NCI-H1048 (cell line): ENCODE data around the gene RFT1.

Experiments
- DNase-seq: peaks from one replicate; lab custom pipeline; 2025; lab: John Stamatoyannopoulos, UW

Gene RFT1, protein sequence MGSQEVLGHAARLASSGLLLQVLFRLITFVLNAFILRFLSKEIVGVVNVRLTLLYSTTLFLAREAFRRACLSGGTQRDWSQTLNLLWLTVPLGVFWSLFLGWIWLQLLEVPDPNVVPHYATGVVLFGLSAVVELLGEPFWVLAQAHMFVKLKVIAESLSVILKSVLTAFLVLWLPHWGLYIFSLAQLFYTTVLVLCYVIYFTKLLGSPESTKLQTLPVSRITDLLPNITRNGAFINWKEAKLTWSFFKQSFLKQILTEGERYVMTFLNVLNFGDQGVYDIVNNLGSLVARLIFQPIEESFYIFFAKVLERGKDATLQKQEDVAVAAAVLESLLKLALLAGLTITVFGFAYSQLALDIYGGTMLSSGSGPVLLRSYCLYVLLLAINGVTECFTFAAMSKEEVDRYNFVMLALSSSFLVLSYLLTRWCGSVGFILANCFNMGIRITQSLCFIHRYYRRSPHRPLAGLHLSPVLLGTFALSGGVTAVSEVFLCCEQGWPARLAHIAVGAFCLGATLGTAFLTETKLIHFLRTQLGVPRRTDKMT

DNA sequence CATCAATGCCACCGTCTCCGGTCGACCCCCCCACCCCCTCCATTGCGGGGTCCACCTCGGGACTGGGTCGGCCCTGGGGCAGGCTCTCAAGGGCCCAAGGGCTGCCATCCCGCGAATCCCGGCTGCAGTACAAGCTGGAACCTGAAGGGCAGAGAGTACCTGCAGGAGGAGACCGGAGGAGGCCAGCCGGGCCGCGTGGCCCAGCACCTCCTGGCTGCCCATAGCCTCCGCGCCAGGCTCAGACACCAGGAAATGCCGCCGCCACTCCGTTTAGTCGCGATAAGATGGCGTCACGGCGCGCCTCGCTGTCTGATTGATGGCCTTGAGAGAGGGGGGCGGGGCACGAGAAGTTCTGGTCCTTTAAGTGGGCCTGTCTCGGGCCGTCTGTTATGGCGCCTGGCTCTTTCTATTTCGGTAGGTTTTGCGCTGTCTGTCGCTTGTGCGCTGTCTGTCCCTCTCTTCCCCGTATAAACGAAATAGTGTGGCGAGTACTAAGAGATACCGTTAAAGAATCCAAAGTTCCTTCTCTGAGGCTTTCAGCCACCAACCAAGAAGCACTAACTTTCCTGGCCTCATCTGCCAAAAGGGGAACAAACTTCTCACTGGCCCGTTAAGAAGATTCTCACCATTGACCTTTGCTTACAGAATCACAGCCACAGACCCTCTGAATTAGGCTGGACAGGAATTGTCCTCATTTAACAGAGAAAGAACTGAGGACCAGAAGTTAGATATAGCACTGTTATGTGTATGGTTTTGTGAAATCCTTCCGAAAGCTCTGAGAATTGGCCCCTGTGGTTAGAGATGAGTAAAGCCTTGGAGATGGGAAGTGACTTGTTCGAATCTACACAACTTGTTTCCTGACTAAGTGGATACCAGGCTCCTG is at the start of gene RFT1:
Gene RFT1 (minus strand): TSS at position 257 of the 883 bp plus-strand sequence. CDS start 35 bp downstream, at position 222.
- DNase-seq, result peak; percentile 91

DNA sequence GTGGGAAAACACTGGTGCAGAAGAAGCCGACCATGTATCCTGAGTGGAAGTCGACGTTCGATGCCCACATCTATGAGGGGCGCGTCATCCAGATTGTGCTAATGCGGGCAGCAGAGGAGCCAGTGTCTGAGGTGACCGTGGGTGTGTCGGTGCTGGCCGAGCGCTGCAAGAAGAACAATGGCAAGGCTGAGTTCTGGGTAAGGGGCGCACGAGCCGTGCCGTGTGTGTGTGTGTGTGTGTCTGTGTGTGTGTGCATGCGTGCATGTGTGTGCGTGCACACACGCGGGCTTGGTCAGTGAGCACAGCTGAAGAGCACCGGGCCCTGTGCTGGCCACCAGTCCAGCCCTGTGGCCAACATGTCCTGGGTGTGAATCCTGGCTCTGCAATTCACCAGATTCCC is 49.3 kb upstream of the RFT1 start:
- DNase-seq, result no peak

DNA sequence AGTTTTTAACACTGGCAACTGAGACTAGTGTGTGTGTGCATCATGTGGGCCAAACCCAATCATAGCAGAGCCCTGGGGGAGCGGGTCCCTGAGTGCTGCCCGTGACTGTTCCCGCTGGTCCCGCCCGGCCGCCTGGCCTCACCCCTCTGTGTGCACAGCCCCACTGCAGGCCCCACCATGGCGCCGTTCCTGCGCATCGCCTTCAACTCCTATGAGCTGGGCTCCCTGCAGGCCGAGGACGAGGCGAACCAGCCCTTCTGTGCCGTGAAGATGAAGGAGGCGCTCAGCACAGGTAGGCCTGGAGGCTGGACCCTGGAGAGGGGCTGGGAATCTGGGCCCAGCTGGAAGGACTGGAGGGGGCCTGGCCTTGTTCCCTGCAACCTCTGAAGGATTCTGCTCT is 48.0 kb upstream of the RFT1 start:
- no peak for DNase-seq

DNA sequence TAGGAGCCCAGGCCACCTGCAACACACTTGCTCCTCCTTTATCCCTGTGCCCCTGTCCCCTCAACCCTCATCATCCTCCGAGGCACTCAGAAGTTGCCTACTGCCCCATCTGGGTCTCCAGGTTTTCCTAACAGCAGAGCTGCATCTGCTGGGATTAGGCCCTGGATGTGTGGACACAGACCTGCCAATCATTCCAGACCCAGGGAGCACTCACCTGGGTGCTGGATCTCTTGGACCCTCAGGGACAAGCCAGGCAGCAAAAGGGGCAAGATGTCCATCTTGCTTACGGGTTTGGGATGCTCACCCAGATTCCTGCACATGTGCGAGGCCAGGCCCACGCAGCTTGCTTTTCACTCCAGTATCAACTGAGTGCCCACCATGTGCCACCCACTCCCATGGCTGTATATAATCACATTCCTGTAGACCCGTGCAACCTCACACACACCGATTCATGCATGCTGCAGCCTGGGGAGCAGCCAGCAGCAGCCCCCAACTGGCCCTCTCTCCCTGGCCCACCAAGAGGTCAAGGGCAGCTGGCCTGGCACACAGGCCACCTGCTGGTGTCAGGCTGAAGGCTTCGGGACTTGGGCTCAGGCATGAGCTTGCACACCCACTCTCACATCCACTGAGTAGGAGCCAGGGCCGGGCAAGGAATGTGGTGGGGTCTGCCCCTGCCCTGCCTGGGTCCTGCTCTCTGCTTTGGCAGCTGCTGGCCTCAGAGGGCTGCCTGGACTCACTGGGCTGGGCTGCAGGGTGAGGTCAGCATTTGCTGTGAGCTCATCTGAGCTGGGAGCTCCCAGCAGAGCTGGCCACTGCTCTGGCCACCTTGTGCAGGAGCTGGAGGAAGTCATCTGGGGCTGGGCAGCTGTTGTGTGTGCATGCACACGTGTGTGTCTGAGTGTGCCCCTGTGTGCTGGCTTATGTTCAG is 45.6 kb upstream of the RFT1 start:
- no peak for DNase-seq

DNA sequence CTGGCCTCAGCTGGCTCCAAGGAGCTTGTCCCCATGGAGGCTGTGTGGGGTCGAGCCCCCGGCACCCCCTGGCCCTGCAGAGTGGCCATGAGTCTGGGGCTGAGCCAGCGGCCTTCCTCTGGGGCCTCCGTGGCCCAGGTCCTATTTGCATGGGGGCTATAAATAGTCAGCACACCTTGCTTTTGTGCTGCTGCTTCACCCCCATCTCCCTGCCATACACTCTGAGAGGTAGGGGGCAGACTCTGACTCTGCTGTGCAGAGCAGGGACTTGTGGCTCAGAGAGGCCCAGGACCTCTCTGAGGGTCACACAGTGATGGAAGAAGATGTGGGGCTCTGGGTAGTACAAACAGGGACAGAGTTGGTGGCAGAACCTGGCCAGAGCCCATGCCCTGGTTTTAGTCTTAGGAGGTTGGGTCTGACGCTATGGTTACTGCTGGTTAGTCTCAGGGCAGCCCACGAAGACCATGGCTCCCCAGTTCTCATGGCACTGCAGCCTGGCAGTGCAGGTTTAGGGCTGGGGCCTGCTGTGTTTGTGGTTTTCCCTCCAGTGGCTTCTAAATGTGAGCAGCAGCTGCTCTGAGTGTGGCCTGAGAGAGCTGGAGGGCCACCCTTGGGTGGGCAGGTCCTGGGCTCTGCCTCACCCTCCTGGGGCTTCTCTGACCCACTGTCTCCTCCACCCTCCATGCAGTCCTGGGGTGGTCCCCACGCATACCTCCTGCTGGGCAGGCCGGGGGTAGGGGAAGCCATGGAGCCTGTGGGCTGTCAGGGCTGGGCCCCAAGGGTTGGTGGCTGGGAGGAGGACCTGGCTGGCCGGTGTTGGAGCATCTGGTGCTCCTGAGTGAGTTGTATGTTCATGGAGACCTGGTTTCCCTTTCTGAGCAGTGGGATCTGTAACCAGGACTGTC is 44.4 kb upstream of the RFT1 start:
- DNase-seq, result no peak

DNA sequence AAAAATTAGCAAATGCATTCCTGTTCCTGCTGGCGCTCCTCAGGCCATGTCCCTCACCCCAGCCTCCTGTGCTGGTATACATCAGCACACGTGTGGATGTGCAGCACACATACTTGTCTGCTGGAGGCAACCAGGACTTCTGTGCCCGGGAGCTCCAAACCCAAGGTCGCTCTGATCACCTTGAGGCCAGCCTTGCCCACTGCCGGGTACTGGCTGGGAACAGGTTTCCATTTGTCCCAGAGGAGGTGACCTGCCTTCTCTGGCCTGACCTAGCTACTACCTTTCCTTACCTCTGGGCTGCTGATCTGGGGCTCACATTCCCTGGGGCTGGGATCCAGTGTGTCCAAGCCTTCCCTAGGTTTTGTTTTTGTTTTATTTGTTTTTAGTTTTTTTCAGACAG is 42.9 kb upstream of the RFT1 start:
- DNase-seq, result no peak

DNA sequence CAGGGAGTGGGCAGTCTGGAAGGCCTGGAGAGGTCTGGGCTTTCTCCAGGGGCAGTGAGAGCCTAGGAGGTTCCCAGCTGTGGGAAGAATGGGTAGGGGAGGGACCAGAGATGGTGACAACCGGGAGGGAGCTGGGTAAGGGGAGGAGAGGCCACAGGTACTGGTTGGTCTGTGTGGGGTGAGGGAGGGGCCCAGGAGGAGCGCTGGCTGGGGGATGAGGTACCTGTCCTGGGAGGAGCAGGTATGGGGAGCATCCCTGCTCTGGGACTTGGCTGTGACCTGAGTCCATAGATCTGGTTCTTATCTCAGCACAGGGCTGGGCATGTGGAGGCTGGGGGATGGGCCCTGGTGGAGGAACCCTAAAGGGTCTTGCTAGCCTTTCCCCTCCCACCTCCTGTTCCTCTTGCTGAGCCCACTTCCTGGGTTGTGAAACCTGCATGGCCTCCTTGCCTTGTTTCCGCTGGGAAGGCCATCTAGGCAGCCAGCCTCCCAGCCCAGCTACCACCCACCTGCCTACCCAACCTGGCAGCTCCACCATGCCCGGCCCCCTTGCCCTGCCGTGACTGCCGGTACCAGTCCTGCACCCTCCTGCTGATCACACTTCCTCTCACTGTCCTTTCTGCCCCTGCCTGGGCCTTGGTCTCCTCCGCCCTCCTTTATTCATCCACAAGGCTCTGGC is 41.7 kb upstream of the RFT1 start:
- no peak for DNase-seq

DNA sequence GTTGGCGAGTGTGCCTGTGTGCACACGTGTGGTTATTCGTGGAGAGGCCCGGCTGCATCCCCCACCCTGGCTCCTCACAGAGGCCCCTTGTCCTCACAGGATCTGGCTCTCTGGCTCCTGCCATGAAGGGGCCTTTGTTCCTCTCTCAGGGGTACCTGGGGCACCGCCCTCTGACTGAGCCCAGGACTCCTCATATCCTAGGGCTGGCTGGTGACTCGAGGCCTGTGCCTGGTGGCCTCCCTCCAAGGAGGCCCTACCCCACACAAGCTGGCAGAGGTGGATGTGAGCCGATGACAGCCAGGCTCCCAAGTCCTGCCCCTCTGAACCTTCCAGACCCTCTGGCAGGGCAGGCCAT is 40.8 kb upstream of the RFT1 start:
- DNase-seq, result no peak

DNA sequence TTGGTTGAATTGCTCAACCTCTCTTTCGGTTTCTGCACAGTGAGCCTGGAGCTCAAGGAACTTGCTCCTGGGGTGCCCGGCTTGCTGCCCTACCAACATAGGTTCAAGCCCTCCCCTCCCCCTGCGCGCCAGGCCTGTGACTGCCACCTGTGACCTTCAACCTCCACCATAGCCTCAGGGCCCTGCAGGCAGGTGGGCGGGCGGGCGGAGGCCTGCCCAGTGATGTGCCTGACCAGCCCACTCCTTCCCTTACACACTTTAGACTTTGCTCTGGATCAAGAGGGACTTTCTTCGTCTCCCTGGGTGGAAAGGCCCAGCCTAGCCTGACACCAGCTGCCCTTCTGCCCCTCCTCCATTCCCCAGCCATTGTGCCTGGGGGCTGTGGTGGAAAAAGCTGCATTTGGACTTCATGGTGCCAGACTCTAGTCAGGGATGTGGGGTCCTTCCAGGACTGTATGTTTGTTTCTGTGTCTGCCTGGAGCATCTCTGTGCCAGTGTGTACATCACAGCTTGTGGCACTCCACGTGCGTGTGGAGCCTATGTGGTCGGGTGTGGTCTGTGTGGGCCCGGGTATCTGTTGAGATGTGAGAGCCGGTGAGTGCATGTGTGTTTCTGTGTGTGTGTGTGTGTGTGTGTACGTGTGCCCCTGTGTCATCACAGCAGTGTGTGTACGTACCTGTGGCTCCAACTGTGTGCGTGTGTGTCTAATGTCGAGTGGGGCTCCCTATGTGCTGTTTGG is 40.3 kb upstream of the RFT1 start:
- no peak for DNase-seq

DNA sequence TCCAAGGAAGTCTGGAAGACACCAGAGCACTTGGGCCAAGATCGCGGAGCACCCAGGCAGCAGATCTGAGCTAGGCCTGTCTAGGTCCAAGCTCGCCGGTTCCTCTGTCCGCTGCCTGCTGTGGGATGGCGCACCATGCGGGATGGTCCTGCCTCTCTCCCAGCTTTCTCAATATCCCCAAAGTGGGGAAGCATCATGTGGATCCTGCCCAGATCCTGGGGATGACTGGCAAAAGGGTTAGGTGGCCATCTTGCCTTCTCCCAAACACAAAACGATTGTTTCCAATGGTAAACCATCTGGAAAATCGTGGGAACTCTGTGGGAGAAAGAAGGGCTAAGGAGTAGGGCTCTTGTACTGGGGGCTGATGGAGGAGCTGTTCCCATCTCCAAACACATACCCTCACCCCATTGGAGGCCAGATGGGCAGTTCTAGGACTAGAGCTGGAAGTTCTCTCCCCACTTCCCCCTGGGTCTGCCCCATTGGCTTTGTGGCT is 39.6 kb upstream of the RFT1 start:
- DNase-seq, result no peak

DNA sequence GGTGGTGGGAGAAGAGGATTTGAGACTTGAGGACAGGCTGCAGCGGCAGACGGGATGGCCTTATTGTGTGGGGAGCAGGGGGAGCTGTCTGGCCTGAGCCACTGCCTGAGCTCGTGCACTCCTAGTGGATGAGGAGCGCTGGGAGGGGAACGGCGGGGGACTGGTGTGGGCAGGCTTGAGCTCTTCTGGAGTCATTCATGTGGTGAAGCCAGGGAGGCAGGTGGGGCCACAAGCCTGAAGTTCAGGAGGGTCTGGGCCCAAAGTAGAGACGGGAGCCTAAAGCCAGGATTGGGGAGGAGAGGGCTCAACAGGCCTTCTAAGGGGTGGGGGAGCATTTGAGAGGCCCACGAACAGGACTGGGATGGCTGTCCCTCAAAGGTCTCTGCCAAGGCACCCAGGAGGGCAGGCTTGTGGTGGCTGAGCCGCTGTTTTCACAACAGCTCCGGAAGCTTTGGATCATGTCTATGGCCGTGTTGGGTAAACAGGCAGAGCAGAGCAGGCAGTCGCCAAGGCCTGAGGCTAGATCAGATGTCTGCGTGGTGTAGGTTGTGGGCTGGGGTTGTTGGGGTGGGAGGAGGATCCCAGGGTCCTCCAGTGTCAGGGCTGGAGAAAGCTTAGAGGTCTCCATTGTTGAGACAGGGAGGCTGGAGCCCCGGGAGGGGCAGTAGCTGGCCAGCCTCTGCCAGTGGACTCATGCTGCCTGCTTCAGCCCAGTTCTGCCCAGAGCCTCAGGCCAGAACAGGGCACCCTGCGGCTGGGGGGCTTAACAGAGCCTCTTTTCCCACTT is 39.0 kb upstream of the RFT1 start:
- no peak for DNase-seq

DNA sequence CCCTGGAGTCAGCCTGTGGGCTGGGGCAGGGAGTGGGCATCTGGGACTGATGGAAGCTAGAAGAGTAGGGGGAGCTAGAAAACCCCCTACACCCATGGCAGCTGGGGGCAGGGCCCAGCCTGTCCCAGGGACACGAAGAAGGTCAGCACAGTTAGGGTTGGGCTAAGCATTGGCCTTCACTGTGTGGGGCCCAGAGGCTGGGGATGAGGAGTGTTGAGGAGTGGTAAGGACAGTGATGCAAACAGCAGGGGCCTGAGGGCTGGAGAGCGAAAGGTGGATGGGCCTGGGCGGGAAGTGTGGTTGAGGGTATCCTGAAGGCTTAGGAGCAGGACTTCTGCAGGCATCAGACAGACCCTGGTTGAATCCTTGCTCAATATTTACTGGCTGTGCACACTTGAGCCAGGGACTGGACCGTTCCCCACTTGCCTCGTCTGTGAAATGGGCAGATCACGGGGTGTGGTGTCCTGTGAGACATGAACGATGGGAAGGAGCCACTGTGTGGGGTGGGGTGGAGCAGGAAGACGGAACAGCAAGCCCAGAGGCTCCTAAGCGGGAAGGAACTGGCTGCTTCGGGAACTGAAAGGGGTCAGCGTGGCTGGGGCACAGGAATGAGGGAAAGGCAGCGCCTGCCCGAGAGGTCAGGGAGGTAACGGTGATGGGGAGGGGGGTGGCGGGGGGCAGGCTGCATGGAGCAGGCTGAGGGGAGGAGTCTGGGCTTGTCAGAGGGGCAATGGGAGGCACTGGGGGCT is 38.1 kb upstream of the RFT1 start:
- no peak for DNase-seq

DNA sequence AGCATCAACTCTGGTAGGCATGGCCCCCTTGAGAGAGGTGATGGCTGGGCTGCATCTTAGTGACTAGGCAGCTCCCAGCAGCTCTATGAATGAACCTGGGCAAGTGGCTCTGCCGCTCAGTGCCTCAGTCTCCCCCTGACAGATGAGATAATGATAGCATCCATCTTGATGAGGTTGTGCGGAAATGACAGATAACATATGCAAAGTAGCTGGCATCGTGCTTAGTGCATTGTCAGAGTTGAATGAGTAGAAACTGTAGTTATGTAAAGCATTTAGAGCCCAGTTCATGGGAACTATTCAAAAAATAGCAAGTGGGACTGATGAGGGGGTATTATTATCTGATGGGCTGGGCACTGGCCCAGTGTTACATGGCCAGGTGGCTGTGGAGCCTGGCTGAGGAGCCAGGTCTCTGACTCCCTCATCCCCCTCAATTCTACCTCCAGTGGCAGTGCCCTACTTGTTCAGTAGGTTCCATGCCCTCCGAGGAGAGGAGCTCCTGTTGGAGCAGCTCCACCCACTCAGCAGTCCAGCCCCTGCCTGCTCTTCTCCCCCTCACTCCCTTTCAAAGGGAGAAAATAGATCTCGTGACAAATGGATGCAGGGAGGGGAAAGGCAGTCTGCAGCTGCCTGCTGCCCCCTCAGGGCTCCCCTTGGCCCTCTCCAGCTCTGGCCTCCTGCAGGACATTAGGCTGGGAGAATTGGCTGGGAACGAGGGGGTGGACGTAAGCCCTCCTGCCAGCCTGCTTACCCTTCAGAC is 37.4 kb upstream of the RFT1 start:
- no peak for DNase-seq

DNA sequence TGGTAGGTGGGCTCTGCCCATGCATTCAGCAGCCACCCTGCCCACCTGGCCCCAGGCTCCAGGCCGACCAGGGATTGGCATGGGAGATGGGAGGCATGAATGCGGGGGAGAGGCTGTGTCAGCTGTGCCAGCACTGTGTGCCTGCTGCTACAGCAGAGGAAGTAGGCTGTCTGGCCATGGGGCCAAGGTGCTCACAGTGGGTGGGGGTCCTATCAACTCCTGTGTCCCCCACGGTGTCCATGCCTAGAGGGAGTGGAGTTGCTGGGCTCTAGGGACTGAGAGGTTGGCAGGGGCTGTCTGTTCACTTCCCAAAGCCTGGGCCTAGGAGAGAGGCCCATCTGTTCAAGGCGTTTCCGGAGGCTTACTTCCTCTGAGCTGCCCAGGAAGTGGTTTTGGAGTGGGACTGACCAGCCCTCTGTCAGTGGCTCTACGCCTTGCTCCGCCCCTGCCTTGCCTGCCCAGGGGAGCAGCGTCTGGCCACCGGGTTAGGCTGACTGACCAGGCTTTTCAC is 36.6 kb upstream of the RFT1 start:
- no peak for DNase-seq

DNA sequence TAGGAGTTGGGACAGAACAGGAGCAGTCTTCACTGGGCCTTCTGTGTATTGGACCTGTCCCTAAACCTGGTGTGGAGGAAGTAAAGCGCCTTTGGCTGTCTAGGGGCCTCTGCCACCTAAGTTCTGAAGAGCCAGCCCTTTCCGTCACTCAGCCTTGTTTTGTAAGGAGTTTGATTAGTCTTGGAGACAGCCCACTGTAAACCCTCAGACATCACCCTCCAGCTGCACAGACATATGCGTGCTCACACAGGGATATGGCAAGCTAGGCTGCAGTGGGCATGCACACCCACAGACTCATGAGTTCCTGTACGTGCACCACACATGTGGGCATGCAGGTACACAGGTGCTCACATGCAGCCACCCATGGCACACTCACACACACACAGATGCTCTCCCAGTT is 36.0 kb upstream of the RFT1 start:
- DNase-seq, result no peak

DNA sequence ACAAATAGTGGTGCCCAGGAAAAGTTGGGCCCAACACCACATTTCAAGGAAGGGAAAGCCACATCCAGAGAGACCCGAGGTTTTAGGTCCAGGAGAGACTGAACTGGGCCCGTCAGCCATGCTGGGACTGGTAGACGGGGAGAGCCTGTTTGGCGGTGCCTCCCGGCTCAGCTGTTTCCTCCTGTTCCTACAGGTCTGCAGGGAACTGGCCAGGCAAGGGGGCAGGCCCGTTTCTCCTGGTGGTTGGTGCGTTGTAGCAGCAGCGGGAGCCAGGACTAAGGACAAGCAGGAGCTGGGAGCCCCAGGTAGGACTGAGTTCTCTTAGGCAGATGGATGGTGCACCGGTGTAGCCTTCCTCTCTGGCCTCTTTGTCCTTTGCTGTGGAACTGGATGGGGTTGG is 34.7 kb upstream of the RFT1 start:
- DNase-seq, result no peak
